Activated CD4-positive, alpha-beta T cell treated with anti-CD3 and anti-CD28 coated beads, Interleukin-2, amount 50 U/mL, for 24 hours (primary cell): Measurements from ENCODE around the gene MAGEB1.

ENCODE experiments used
- DNase-seq, 2 donors: peaks; one replicate each; pipeline ENCODE4 v3.0.0-alpha.2; 2020; ENCODE audit warnings: low read depth in 1 of 2, low spot score in 1 of 2

The MAGEB1 gene

GRCh38 chrX:30246769-30247489, at the start of gene MAGEB1:
Gene MAGEB1, plus strand, starts transcription at chrX:30247146. Its CDS starts 3,348 bp downstream, at chrX:30250494.
- DNase-seq = no peak

DNA sequence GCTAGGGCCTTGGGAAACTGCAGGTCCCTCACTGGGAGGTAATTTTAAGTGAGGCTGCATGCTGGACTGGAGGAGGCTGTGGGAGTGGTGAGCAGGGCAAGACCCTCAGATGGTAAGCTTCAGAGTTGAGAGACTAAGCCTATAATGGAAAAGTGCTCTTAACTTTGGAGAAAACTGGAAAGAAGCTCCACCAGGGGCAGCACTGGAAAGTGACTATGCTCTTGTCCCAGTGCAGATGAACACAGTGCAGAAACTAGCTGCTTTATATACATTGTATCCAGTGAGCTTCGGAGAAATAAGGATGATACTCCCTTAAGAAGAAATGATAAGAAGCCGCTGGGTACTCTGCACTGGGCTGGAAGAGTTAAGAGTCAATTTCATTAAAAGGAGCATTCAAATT, 34.8 kb upstream of the MAGEB1 start:
- no peak for DNase-seq

- no peak for DNase-seq
Measured at GRCh38 chrX:30215357-30215843, 31.5 kb upstream of the MAGEB1 start, which contains the start of gene MAGEB2. Gene MAGEB2, plus strand, starts transcription at chrX:30215563. Its CDS starts 3,018 bp downstream, at chrX:30218581.

- DNase-seq = no peak
Measured at GRCh38 chrX:30217465-30217864, 29.5 kb upstream of the MAGEB1 start.

GRCh38 chrX:30219372-30219771, 27.6 kb upstream of the MAGEB1 start:
- DNase-seq = no peak

GRCh38 chrX:30220661-30221060, 26.3 kb upstream of the MAGEB1 start:
- no peak for DNase-seq

- no peak for DNase-seq
Measured at GRCh38 chrX:30224536-30224935, 22.4 kb upstream of the MAGEB1 start.

DNA sequence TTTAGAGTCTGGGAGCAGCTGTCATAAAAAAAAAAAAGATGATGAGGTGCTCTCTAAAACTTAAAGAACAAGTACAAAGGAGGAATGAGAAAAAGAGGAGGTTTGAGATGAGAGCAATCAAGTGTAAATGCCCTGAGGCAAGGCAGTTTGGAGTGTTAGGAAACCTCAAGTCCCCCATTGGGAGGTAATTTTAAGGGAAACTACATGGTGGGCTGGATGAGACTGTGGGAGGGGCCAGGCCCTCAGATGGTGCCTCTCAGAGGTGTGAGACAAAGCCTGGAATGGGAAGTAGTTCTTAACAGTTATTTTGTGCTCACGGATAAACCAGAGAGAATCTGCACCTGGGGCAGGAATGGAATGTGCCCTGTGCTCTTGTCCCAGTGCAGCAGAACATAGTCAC, 18.4 kb upstream of the MAGEB1 start:
- DNase-seq = no peak

DNA sequence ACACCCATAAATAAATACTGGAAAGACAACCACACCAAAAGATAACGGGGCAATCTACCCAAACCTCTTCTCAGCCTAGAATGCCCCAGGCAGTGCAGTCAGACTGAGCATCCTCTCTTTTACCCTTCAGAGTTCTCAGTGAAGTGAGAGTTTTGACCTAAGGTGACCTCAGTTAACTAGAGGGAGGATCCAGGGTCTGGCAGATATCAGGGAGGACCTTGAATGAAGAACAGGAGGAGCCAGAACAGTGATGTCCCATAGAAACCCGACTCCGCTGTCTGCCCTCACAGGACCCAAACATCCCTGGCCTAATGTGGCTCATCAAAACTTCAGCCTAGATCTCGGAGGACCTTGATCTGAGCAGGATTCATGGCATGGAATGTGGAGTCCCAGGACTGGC, 16.6 kb upstream of the MAGEB1 start, which contains the start of gene MAGEB3:
TSS of gene MAGEB3 (plus strand) at position 263 of the 400 bp plus-strand sequence. CDS start 5,268 bp downstream, outside the sequence.
- DNase-seq = no peak

- no peak for DNase-seq
Measured at GRCh38 chrX:30241724-30242415, 5.1 kb upstream of the MAGEB1 start, which contains the start of gene MAGEB4. Gene MAGEB4, plus strand, starts transcription at chrX:30242000. Its CDS starts 136 bp downstream, at chrX:30242136.

GRCh38 chrX:30248854-30249253, 1.9 kb downstream of the MAGEB1 start:
- DNase-seq = no peak

- no peak for DNase-seq
Measured at GRCh38 chrX:30253257-30253656, 6.3 kb downstream of the MAGEB1 start.

DNA sequence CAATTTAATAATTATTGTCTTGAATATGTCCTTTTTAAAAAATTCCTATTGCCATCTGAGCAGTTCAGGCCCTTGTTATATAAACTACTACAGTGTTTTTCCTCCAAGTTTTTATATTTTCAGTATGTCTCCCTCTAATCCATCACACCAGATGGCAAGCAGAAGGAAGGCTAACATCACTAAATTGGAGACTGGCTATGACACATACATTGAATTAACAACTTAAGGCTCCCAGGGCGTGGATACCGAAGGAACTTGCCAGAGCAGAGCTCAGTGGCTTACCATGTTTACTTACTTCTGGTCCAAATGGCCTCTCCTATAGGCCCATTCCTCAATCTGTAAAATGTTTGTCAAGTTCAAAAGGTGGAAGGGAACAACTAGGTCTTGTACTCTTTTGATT, 13.0 kb downstream of the MAGEB1 start:
- no peak for DNase-seq

GRCh38 chrX:30261012-30261411, 14.1 kb downstream of the MAGEB1 start:
- no peak for DNase-seq

GRCh38 chrX:30262763-30263162, 15.8 kb downstream of the MAGEB1 start:
- no peak for DNase-seq

DNA sequence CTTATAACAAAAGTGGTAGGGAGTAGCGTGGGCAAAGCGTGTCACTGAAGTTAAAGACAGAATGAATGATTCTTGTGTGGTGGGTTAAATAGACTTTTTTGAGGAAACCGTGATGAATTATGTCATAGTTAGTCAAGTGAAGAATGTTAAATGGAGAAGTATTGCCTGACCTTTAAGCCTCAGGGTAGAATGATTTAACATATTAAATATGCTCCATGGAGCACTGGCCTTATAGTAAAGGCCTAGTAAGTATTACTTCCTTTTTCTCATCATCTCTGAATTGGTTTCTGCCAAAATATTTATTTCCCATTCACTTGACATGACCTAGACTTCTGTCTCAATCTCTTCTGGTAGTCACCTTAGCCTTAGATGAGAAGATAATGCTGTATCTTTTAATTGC, 23.7 kb downstream of the MAGEB1 start:
- DNase-seq = no peak

DNA sequence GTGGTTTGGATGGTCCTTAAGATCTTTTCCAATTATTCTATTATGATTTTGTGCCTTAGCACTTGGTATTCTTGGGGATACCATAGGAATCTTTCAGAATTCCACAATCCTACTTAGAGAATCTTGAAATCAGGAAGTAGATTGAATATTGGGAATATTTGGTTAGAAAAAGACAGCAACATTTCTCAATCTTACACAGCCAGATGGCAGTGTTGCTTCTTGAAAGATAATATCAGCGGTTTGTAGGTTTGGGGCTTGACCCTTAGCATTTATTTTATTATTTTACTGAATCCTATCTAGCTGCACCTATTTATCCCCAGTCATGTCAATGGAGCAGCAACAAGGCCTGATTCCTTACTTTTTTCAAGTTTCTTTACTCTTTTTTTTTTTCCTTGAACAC, 28.6 kb downstream of the MAGEB1 start:
- no peak for DNase-seq

GRCh38 chrX:30278365-30278764, 31.4 kb downstream of the MAGEB1 start:
- no peak for DNase-seq

GRCh38 chrX:30280428-30280827, 33.5 kb downstream of the MAGEB1 start:
- DNase-seq = no peak

DNA sequence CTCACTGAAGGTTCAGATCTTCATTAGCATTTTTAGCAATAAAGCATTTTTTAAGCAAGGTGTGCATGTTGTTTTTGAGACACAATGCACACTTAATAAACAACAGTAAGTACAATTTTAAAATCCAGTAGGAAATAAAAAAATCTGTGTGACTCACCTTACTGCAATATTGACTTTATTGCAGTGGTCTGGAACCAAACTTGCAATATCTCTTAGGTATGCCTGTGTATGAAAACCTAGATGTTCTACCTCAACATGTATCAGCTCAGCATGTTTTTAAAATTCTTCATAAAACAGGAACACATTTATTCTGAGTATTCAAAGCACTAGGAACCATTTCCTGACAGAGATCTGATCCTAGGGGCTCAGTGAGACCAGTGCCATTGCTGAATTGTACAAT, 35.6 kb downstream of the MAGEB1 start:
- DNase-seq = no peak

- DNase-seq = no peak
Measured at GRCh38 chrX:30283456-30284200, 36.7 kb downstream of the MAGEB1 start.
